H1 (cell line): ENCODE measurements around the gene CD300LF.

Experiments
- BRCA1 ChIP-seq: IDR thresholded peaks from 2 replicates; pipeline ENCODE4 v1.6.1; 2012; ENCODE audit warnings: low read depth, low read length, improper control_type of control experiment
- CREB1 ChIP-seq: IDR thresholded peaks from 2 replicates; pipeline ENCODE4 v1.6.1; 2012; ENCODE audit warnings: inconsistent platforms
- CTCF ChIP-seq, 3 experiments: IDR thresholded peaks; 1 replicate in 2 of 3; 2 replicates in 1 of 3; pipeline versions ENCODE4 v1.5.1 to v1.6.1; 2011; ENCODE audit warnings: low read length in 3 of 3, mild to moderate bottlenecking in 3 of 3, inconsistent platforms in 2 of 3, low read depth in 1 of 3, moderate library complexity in 1 of 3; ENCODE audit not compliant: insufficient read depth in 1 of 3; ENCODE audit errors: control extremely low read depth in 1 of 3
- EZH2 ChIP-seq: fragments of 200-600 bp; sonication (generic); IDR thresholded peaks from 2 replicates; pipeline ENCODE4 v1.7.1; 2012; ENCODE audit warnings: low read depth, mild to moderate bottlenecking, moderate library complexity, low read length, inconsistent platforms; ENCODE audit not compliant: severe bottlenecking
- KDM5A ChIP-seq: fragments of 200-600 bp; IDR thresholded peaks from 2 replicates; pipeline ENCODE4 v1.7.1; 2012; ENCODE audit warnings: mild to moderate bottlenecking, low read length, inconsistent platforms, mixed read lengths
- POLR2A ChIP-seq, 2 experiments: IDR thresholded peaks; 1 replicate in 1 of 2; 2 replicates in 1 of 2; pipeline ENCODE4 v1.6.1; 2011; ENCODE audit warnings: low read depth in 2 of 2, low read length in 2 of 2, mild to moderate bottlenecking in 2 of 2; ENCODE audit errors: control extremely low read depth in 1 of 2
- POLR2AphosphoS5 ChIP-seq: IDR thresholded peaks from 2 replicates; pipeline ENCODE4 v1.6.1; 2011; ENCODE audit warnings: low read depth, low read length
- RXRA ChIP-seq: IDR thresholded peaks from 2 replicates; pipeline ENCODE4 v1.6.1; 2011; ENCODE audit warnings: low read depth, mild to moderate bottlenecking, low read length, moderate library complexity; ENCODE audit not compliant: insufficient read depth
- TAF1 ChIP-seq: IDR thresholded peaks from 2 replicates; pipeline ENCODE4 v1.6.1; 2011; ENCODE audit warnings: mild to moderate bottlenecking, low read depth, low read length
- YY1 ChIP-seq: IDR thresholded peaks from 2 replicates; pipeline ENCODE4 v1.6.1; 2011; ENCODE audit warnings: low read depth, mild to moderate bottlenecking, low read length
- TF ChIP-seq, protein P1 (sequence below): IDR thresholded peaks from 2 replicates; pipeline ENCODE4 v1.6.1; 2012; ENCODE audit warnings: low read length, inconsistent platforms
- TF ChIP-seq, protein P2 (sequence below): IDR thresholded peaks from 2 replicates; pipeline ENCODE4 v1.6.1; 2012; ENCODE audit warnings: inconsistent platforms

DNA sequence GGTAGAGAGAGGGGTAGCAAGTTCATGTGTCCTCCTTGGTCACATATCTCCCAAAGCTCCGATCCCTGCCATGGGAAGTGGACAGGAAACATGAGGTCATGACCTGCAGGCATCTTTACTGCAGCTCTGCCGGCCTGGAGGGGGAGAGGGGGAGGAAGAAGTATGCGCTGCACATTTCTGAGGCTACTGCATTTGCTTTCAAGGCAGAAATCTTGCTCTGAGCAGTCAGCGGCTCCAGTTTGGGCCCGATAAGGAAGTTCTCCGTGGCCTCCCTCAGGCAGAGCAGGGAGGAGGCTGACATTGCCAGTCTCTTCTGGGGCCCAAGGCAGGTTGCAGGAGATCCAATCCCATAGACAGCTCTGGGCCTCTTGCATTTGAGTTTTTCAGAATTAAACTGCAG is 34.2 kb upstream of the CD300LF start:
- no peak for TF ChIP-seq EZH2
- no peak for TF ChIP-seq POLR2AphosphoS5
- TF ChIP-seq CTCF (IDR thresholded peaks at IDR 0.05; ENCODE audit: control extremely low read depth in 1 of 3, insufficient read depth in 1 of 3, low read depth in 1 of 3, low read length in 3 of 3) = no peak
- TF ChIP-seq KDM5A = no peak
- no peak for TF ChIP-seq BRCA1
- TF ChIP-seq CREB1 = no peak
- TF ChIP-seq, protein P1, sequence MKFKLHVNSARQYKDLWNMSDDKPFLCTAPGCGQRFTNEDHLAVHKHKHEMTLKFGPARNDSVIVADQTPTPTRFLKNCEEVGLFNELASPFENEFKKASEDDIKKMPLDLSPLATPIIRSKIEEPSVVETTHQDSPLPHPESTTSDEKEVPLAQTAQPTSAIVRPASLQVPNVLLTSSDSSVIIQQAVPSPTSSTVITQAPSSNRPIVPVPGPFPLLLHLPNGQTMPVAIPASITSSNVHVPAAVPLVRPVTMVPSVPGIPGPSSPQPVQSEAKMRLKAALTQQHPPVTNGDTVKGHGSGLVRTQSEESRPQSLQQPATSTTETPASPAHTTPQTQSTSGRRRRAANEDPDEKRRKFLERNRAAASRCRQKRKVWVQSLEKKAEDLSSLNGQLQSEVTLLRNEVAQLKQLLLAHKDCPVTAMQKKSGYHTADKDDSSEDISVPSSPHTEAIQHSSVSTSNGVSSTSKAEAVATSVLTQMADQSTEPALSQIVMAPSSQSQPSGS = no peak
- TF ChIP-seq POLR2A (IDR thresholded peaks at IDR 0.05; ENCODE audit: control extremely low read depth in 1 of 2, low read depth in 2 of 2, low read length in 2 of 2) = no peak
- TF ChIP-seq, protein P2, sequence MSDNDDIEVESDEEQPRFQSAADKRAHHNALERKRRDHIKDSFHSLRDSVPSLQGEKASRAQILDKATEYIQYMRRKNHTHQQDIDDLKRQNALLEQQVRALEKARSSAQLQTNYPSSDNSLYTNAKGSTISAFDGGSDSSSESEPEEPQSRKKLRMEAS = no peak
- no peak for TF ChIP-seq YY1
- no peak for TF ChIP-seq TAF1
- no peak for TF ChIP-seq RXRA
